LNCaP clone FGC (cell line): ENCODE data around the gene FKBP8.
"Not testable (repeated sequence)": the region's sequence is repeated elsewhere in the genome, so short reads cannot be mapped to it uniquely, and the experiment has no call there.

Experiments used
- DNase-seq: peaks from one replicate; pipeline ENCODE4 v3.0.0-alpha.2; 2011; ENCODE audit warnings: low read depth
- H3K4me3 ChIP-seq: 2 replicates; pipeline ENCODE4 v1.5.1; 2011; ENCODE audit warnings: mild to moderate bottlenecking, low read depth, low read length, control low read depth
- TF ChIP-seq, protein P1 (sequence below): IDR thresholded peaks from 2 replicates; pipeline ENCODE4 v1.5.1; 2012; ENCODE audit warnings: mild to moderate bottlenecking; ENCODE audit not compliant: control insufficient read depth, insufficient read depth; ENCODE audit errors: extremely low read depth

Gene FKBP8

GRCh38 chr19:18529782-18530181 lies 13.6 kb downstream of the FKBP8 start:
- TF ChIP-seq, protein P1, sequence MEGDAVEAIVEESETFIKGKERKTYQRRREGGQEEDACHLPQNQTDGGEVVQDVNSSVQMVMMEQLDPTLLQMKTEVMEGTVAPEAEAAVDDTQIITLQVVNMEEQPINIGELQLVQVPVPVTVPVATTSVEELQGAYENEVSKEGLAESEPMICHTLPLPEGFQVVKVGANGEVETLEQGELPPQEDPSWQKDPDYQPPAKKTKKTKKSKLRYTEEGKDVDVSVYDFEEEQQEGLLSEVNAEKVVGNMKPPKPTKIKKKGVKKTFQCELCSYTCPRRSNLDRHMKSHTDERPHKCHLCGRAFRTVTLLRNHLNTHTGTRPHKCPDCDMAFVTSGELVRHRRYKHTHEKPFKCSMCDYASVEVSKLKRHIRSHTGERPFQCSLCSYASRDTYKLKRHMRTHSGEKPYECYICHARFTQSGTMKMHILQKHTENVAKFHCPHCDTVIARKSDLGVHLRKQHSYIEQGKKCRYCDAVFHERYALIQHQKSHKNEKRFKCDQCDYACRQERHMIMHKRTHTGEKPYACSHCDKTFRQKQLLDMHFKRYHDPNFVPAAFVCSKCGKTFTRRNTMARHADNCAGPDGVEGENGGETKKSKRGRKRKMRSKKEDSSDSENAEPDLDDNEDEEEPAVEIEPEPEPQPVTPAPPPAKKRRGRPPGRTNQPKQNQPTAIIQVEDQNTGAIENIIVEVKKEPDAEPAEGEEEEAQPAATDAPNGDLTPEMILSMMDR, result no peak
- H3K4me3 ChIP-seq, result no peak overlapping the region
- DNase-seq, result no peak

DNA sequence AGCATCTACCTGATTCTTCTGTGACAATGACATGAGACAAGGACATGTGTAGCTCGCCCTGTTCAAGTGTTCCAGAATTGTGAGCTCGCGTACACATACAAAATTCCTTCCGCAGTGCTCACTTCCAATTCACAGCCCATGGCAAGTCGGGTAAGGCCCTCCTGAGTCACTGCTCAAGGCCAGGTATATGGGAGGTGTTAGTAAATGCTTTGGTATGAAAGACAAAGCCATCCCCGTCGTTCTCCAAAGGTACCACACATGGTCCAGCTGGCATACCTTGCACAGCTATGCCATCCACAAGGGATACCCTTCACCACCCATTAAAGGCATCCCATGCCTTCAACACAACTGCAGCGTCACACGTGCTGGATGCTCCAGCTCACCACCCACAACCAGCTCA lies 17.1 kb downstream of the FKBP8 start:
- DNase-seq, result no peak
- TF ChIP-seq, protein P1, result no peak

DNA sequence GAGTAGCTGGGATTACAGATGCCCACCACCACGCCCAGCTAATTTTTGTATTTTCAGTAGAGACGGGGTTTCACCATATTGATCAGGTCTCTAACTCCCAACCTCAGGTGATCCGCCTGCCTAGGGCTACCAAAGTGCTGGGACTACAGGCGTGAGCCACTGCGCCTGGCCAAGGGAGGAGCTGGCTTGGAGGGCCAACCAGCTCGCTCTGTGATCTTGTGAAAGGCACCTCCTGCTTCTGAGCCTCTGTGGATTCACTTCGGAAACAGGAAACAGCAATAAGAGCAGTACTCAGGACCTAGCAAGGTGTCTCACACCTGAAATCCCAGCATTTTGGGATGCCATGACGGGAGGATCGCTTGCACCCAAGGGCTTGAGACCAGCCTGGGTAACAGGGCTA lies 19.5 kb downstream of the FKBP8 start:
- no peak overlapping the region for H3K4me3 ChIP-seq
- TF ChIP-seq, protein P1, result no peak
- no peak for DNase-seq

More for the DNA sequence above, 17.1 kb downstream of the FKBP8 start:
- no peak overlapping the region for H3K4me3 ChIP-seq

GRCh38 chr19:18522862-18523440 lies 20.4 kb downstream of the FKBP8 start:
- not testable (repeated sequence) for DNase-seq
- H3K4me3 ChIP-seq, result peak overlapping the region; percentile 33; the same call in 1 of the 2 replicates

DNA sequence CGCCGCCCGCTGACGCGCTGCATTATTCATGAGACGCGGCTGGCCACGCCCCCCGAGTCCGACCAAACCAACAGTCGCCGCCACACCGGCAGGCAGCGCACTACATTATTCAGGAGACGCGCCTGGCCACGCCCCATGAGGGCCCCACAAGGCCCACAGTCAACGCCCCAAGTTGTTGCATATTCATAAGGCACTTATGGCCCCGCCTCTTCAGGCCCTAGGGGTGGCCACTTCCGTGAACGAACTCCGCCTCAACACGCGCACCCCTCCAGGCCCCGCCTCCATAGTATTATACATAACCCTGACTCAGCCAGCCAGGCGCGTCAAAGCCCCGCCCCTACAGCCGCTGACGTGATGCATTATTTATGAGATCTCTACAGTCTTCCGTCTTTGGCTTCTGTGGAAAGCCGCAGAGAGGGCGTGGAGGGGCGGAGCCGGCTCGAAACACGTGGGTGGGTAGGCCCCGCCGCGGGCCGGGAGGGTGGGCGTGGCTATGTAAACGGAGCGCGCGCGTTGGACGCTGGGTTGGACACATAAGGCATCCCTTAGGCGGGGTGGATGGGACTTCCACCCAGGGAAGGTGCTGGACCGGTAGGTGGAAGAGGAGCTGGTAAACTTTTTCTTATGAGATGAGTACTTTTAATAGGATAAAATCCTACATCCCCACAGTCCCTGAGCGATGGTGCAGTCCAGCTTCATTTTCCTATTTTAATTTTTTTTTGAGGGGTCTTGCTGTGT lies 21.1 kb downstream of the FKBP8 start:
- TF ChIP-seq, protein P1, result 0 out of 2 replicates have a peak, but pooled peaks have one; percentile 9
- H3K4me3 ChIP-seq, result peak overlapping the region; percentile 66
- DNase-seq, result peak; percentile 100

- no peak for DNase-seq
- peak within 1 kb of the TSS; percentile 66 for H3K4me3 ChIP-seq
These were observed 21.7 kb downstream of the FKBP8 start, which contains the start of gene ELL for GRCh38 chr19:18521692-18522123. Gene ELL, minus strand, starts transcription at chr19:18522070. Its CDS starts 15 bp downstream, at chr19:18522055.

More at GRCh38 chr19:18521692-18522123, 21.7 kb downstream of the FKBP8 start, which contains the start of gene ELL:
- TF ChIP-seq, protein P1, result no peak
